NOMO-1 treated with dmso at 0.1 percent for 144 hours (cell line): ENCODE data around the gene ZNF154.
"Not testable (repeated sequence)": the region's sequence is repeated elsewhere in the genome, so short reads cannot be mapped to it uniquely, and the experiment has no call there.

Source experiments
- DNase-seq: peaks from one replicate; lab custom pipeline; 2025; ENCODE audit not compliant: unreplicated experiment; lab: John Stamatoyannopoulos, UW

ZNF154 gene

GRCh38 chr19:57708641-57709361 lies at the start of gene ZNF154:
Gene ZNF154 (minus strand): TSS chr19:57709204. CDS start chr19:57708971, 233 bp downstream.
- no peak for DNase-seq

- no peak for DNase-seq
Measured at GRCh38 chr19:57757941-57758340, 48.9 kb upstream of the ZNF154 start.

- no peak for DNase-seq
Measured at GRCh38 chr19:57755031-57755430, 46.0 kb upstream of the ZNF154 start.

DNA sequence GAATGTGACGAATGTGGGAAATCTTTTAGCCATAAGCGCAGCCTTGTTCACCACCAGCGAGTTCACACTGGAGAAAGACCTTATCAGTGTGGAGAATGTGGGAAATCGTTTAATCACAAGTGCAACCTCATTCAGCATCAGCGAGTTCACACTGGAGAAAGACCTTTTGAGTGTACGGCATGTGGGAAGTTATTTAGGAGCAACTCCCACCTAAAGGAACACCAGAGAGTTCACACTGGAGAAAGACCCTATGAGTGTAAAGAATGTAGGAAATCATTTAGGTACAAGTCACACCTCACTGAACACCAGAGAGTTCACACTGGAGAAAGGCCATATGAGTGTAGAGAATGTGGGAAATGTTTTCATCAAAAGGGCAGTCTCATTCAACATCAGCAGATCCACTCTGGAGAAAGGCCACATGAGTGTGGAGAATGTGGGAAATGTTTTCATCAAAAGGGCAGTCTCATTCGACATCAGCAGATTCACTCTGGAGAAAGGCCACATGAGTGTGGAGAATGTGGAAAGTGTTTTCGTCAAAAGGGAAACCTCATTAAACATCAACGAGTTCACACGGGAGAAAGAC lies 45.2 kb upstream of the ZNF154 start:
- DNase-seq = no peak

- no peak for DNase-seq
Measured at GRCh38 chr19:57748029-57748428, 39.0 kb upstream of the ZNF154 start.

DNA sequence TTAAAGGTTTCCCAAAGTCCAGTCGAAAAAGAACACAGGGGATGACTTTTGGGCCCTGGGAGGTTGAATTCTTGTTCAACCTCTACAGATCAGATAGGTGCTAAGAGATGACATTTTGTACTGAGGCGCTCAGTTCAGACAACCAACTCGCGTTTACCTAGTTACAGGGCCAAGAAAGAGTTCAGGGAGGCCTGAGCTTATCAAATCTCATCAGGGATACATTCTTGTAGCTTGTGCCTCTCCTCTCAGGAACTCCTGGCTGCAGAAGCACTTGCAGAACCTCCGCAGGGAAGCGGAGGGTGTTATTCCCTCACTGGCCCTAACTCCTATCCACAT lies 38.4 kb upstream of the ZNF154 start:
- no peak for DNase-seq

DNA sequence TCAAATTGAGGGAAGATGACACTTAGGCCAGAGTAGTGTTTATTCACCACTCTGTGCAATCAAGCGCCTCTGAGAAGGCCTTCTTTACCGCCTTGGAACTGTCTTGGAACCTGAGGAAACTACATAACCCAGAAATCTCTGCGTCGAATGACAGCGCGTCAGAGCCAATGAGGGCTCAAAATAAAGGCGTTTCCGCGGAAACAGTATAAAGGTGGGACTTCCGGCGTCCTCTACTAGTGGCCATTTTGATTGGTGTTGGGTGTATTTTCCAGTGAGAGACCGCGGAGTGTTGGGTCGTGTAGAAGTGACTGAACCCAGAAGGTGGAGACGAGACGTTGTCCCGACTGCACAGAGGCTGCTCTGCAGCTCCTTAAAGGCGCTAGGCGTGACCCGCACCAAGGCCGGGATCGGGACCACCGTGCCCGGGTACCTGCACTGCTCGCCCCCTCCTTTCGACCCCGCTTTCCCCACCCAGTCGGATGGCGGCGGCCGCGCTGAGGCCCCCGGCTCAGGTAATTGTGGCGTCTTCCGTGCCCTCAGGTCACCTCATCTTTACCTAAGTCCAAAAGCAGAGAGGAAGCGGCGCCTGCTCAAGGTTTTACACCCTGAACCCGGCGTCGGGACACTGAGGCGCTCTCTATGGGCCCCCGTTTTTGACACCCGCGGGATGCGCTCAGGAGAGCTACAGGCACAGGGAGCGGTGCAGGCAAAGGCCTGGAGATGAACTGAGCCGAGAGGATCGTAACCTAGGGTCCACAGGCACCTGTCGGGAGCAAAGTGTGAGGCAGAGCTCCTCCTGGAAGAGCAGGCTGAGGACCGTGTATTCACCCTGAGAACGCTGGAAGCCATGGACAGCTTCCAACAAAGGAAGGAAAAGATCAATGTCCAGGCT lies 37.8 kb upstream of the ZNF154 start, which contains the start of gene ZNF776:
Gene ZNF776, plus strand, starts transcription at position 236 of the 892 bp plus-strand sequence. Its CDS starts 244 bp downstream, at position 480.
- DNase-seq = peak; percentile 72

- DNase-seq = not testable (repeated sequence)
Measured at GRCh38 chr19:57738770-57739169, 29.8 kb upstream of the ZNF154 start.

GRCh38 chr19:57738320-57738719 lies 29.3 kb upstream of the ZNF154 start:
- DNase-seq = not testable (repeated sequence)

DNA sequence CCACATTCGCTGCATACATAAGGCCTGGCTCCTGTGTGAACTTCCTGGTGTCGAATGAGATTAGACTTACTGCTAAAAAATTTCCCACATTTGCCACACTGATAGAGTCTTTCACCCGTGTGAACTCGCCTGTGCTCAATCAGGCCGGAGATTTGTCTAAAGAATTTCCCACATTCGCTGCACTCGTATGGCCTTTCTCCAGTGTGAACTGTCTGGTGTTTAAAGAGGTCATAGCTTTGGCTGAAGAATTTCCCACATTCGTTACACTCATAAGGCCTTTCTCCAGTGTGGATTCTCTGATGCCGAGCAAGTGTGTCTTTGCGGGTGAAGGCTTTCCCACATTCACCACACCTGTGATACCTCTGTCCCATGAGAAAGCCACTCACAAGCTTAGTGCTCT lies 11.9 kb upstream of the ZNF154 start:
- DNase-seq = no peak

DNA sequence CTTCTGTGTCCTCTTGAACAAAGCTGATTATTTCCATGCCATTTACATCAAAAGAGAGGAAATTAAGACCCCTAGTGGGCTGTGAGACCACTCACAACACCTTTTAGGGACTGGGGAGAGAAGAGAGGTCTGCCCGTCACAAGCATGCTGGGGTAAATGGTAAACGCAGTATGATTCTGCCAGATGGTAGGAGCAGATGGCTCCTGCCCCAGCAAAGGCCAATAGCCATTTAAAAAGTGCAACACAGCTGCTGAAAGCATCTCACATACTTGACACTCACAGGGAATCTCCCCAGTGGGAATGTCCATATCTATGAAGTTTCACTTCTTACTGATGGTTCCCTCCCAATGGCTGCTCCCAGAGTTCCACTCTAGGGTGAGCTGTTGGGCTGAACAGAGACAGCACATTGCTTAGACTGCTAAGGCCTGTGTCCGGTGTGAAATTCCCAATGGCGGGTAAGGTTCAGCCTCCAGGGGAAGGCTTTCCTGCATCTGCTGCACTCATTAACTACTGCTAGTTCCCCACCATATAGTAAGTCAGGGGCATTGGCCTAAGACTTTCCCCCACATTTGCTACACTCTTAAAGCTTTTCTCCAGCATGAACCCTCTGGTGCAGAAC lies 11.0 kb upstream of the ZNF154 start:
- no peak for DNase-seq

DNA sequence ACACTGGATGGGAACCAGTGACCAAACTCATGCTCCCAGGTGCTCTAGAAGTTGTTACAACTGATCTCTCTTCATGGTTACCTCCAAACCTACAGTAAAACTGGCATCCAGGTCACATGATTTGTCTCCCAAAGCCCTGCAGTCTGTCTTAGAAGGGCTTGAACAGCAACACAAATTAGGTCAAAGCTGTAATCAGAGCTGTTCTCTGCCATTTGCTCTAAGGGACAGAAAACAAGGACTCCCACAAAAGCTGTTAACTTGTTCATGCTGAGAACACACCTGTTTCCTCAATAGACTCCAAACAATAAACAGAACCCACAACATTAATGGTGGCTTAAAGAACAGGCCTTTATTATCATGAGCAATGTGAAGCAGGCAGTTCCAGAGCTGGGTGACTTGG lies 10.4 kb upstream of the ZNF154 start:
- no peak for DNase-seq

DNA sequence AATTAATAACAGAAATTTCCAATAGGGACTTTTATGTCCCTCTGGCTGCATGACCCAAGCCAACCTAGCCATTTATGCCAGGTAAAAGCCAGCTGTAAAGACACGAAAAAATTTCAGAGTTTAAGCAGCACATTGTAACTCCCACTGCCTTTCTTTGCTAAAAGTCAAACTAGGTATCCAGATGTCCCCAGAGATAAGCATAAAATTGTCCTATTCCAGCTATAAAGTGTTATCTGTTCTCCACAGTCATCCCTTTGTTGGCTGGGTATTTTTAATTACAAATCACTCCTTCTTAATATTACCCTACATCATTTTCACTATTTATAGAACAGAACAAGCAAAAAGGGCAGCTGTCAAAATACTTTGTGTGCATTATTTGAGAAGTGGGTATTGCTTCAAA lies 3.2 kb upstream of the ZNF154 start:
- no peak for DNase-seq

DNA sequence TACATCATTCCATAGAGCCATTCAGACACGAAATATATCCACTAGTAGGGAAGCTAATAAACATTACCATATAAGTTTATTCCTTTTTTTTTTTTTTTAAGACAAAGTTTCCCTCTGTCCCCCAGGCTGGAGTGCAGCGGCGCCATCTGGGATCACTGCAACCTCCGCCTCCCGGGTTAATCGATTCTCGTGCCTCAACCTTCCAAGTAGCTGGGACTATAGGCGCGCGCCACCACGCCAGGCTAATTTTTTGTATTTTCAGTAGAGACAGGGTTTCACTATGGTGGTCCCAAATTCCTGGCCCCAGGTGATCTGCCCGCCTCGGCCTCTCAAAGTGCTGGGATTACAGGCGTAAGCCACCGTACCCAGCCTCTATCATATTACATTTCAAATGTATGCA lies 612 bp upstream of the ZNF154 start:
- DNase-seq = no peak

DNA sequence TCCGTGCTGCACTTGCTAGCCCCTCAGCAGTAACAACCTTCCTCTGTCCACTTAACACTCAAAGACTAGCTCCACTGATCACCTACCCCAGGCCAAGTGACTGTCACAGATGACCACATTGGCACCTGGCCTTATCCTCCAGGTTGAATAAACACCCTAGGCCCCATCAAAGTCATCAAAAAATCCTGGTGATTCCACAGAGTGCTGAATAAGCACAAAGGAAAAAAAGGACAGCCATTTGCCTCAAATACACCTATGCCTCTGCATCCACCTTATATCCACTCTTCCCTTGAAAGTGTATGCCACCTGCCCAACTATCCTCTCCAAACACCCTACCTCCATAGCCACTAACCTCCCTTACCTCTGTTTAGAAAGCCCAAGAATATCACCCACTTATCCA lies 2.7 kb downstream of the ZNF154 start:
- DNase-seq = no peak

- no peak for DNase-seq
Measured at GRCh38 chr19:57701625-57702024, 7.4 kb downstream of the ZNF154 start.

GRCh38 chr19:57689750-57690149 lies 19.3 kb downstream of the ZNF154 start:
- no peak for DNase-seq

GRCh38 chr19:57688011-57688763 lies 20.8 kb downstream of the ZNF154 start:
- no peak for DNase-seq

GRCh38 chr19:57687363-57688010 lies 21.5 kb downstream of the ZNF154 start:
- no peak for DNase-seq

DNA sequence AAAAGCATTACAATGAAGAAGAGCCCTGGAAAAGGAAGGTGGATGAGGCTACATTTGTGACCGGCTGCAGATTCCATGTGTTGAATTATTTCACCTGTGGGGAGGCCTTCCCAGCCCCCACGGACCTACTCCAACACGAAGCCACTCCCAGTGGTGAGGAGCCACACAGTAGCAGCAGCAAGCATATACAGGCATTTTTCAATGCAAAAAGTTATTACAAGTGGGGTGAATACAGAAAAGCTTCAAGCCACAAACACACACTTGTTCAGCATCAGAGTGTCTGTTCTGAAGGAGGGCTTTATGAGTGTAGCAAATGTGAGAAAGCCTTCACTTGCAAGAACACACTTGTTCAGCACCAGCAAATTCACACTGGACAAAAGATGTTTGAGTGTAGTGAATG lies 22.3 kb downstream of the ZNF154 start:
- no peak for DNase-seq
